ENCODE results near the gene PEF1. TPM values are rescaled to one million over a fixed set of nuclear protein-coding genes. Genes with fewer than 3 reads are reported as not detected.
A peak's percentile ranks its signal among the peaks of the same experiment; 100 is the strongest.

Gene PEF1
- total RNA-seq, 4 donors from 2014 or later = 71.3 to 109 (median 88.7) TPM

GRCh38 chr1:31683997-31684396, 39.3 kb upstream of the PEF1 start:
- peaks cover 0 to 67% of the 10 kb centered on the region in 2 donors for H3K36me3 ChIP-seq
- no peak overlapping the region for H3K4me3 ChIP-seq
- peak in 1 of 4 experiments; percentile 26 for TF ChIP-seq CTCF (IDR thresholded peaks at IDR 0.05)
- TF ChIP-seq EP300 (IDR thresholded peaks at IDR 0.05) = no peak
- peaks cover 0 to 44% (median 3%) of the 10 kb centered on the region in 3 donors for H3K4me1 ChIP-seq
- 63 to 100% methylated on average over 1 of the region's 11 CpGs for WGBS, 2 donors (ENCODE audit: low coverage in 1 of 2)
- H3K27me3 ChIP-seq = no peaks in the 10 kb centered on the region
- no peak for ATAC-seq
- no peak overlapping the region for H3K27ac ChIP-seq
- no peaks in the 10 kb centered on the region for H3K9me3 ChIP-seq

GRCh38 chr1:31681415-31681814, 36.7 kb upstream of the PEF1 start:
- no peaks in the 10 kb centered on the region for H3K9me3 ChIP-seq
- no peak for ATAC-seq
- H3K4me3 ChIP-seq = no peak overlapping the region
- peak overlapping the region in 1 of 4 donors; percentile 15 for H3K27ac ChIP-seq
- H3K4me1 ChIP-seq = peaks cover 0 to 18% (median 0%) of the 10 kb centered on the region in 3 donors
- TF ChIP-seq EP300 (IDR thresholded peaks at IDR 0.05) = no peak
- TF ChIP-seq POLR2A (IDR thresholded peaks at IDR 0.05) = no peak
- no peak for TF ChIP-seq CTCF (IDR thresholded peaks at IDR 0.05)
- no peak for TF ChIP-seq POLR2AphosphoS5 (IDR thresholded peaks at IDR 0.05)
- WGBS, 2 donors (ENCODE audit: low coverage in 1 of 2) = 49 to 63% methylated on average over 6 of the region's 9 CpGs
- H3K27me3 ChIP-seq = no peaks in the 10 kb centered on the region
- H3K36me3 ChIP-seq = peaks cover 0 to 74% of the 10 kb centered on the region in 2 donors

- Histone ChIP-seq H3K36me3 (peaks cover 0 to 57% of the 10 kb centered on the region in 2 donors), H3K4me1 (peaks cover 0 to 26% (median 4%) of the 10 kb centered on the region in 3 donors), H3K27ac (no peak overlapping the region), H3K4me3 (no peak overlapping the region), H3K9me3 (no peaks in the 10 kb centered on the region), H3K27me3 (no peaks in the 10 kb centered on the region)
- TF ChIP-seq POLR2A (IDR thresholded peaks at IDR 0.05) (no peak), POLR2AphosphoS5 (IDR thresholded peaks at IDR 0.05) (no peak), EP300 (IDR thresholded peaks at IDR 0.05) (no peak), CTCF (IDR thresholded peaks at IDR 0.05) (no peak)
- no peak for ATAC-seq
- WGBS, 2 donors (ENCODE audit: low coverage in 1 of 2) = 71% methylated on average over 9 of the region's 23 CpGs; no CpG with 5 or more reads in 1 of the 2 donors
Measured at GRCh38 chr1:31679676-31680230, 35.1 kb upstream of the PEF1 start.

- peaks cover 0 to 32% (median 4%) of the 10 kb centered on the region in 3 donors for H3K4me1 ChIP-seq
- no peak overlapping the region for H3K27ac ChIP-seq
- H3K4me3 ChIP-seq = no peak overlapping the region
- no peak for ATAC-seq
- 43% methylated on average over 2 of the region's 2 CpGs; no CpG with 5 or more reads in 1 of the 2 donors for WGBS, 2 donors (ENCODE audit: low coverage in 1 of 2)
- H3K9me3 ChIP-seq = no peaks in the 10 kb centered on the region
- TF ChIP-seq POLR2AphosphoS5 (IDR thresholded peaks at IDR 0.05) (no peak), EP300 (IDR thresholded peaks at IDR 0.05) (no peak), CTCF (IDR thresholded peaks at IDR 0.05) (no peak), POLR2A (IDR thresholded peaks at IDR 0.05) (no peak)
- no peaks in the 10 kb centered on the region for H3K27me3 ChIP-seq
- peaks cover 0 to 50% of the 10 kb centered on the region in 2 donors for H3K36me3 ChIP-seq
Measured at GRCh38 chr1:31679091-31679490, 34.4 kb upstream of the PEF1 start.

- WGBS, 2 donors (ENCODE audit: low coverage in 1 of 2) = 85 to 93% methylated on average over 4 of the region's 4 CpGs
- TF ChIP-seq POLR2A (IDR thresholded peaks at IDR 0.05) (no peak), CTCF (IDR thresholded peaks at IDR 0.05) (no peak), EP300 (IDR thresholded peaks at IDR 0.05) (no peak), POLR2AphosphoS5 (IDR thresholded peaks at IDR 0.05) (no peak)
- Histone ChIP-seq H3K27me3 (no peaks in the 10 kb centered on the region), H3K36me3 (peaks cover 0 to 46% of the 10 kb centered on the region in 2 donors), H3K27ac (no peak overlapping the region), H3K9me3 (no peaks in the 10 kb centered on the region), H3K4me1 (peaks cover 0 to 36% (median 4%) of the 10 kb centered on the region in 3 donors), H3K4me3 (no peak overlapping the region)
- ATAC-seq = no peak
Measured at GRCh38 chr1:31678681-31679080, 34.0 kb upstream of the PEF1 start.

All from gastroesophageal sphincter (tissue), 4 donors.